WI38 (cell line): ENCODE data around the gene PIGW.
"Not testable (repeated sequence)": the region's sequence is repeated elsewhere in the genome, so short reads cannot be mapped to it uniquely, and the experiment has no call there.

ENCODE experiments used
- H3K4me3 ChIP-seq: 2 replicates; pipeline ENCODE4 v1.5.1; 2011; ENCODE audit warnings: low read depth, mild to moderate bottlenecking, control low read depth, low read length
- CTCF ChIP-seq: IDR thresholded peaks from 2 replicates; pipeline ENCODE4 v1.5.1; 2012; ENCODE audit warnings: low read depth, mild to moderate bottlenecking, control low read depth, low read length

PIGW gene

GRCh38 chr17:36503456-36504155 is 31.2 kb upstream of the PIGW start:
- TF ChIP-seq CTCF: no peak
- no peak overlapping the region for H3K4me3 ChIP-seq

- TF ChIP-seq CTCF: no peak
- H3K4me3 ChIP-seq: no peak overlapping the region
These were observed 30.6 kb upstream of the PIGW start for GRCh38 chr17:36504156-36504545.

DNA sequence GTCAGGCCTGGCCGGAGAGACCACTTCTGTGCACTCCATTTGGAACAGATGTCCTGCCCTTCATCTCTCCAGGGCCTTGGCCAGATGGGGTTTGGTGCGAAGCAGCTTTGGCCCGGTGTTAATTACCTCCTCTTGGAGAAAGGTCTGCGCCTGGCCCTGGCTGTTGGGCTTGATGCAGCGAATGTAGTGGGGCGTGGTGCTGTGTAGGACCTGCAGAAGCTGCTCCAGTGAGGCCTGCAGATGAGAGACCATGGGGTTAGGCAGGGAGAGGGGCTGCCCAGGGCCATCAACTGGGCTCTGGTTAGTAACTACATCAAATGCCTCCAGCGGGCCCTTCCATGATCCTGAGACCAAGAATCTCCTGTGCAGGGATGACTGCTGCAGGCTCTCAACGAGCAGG is 29.6 kb upstream of the PIGW start:
- TF ChIP-seq CTCF: no peak
- H3K4me3 ChIP-seq: no peak overlapping the region

DNA sequence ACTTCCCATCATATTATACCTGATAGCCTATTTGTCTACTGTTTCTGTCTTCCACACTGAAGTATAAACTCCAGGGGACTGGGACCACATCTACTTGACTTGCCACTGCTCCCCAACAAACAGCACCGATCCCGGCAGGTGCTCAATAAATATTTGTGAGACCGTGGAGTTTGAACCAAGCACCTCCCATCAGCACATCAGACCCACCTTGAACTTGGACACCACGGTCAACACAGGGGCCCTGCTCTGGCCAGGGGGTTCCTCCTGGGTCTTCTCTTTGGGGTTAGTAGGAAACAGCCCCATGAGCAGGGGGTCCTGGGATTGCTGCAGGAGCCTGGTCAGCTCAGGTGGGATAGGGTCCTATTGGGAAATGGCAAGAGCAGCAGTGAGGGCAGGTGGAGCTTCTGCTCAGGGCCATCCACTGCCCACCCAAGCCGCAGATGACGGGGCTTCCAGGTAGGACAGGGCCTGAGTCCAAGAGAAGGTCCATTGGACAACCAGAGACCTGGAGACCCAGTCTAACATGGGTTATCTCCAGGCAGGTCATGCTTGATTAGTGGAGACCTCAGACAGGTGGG is 28.4 kb upstream of the PIGW start:
- H3K4me3 ChIP-seq: no peak overlapping the region
- no peak for TF ChIP-seq CTCF

DNA sequence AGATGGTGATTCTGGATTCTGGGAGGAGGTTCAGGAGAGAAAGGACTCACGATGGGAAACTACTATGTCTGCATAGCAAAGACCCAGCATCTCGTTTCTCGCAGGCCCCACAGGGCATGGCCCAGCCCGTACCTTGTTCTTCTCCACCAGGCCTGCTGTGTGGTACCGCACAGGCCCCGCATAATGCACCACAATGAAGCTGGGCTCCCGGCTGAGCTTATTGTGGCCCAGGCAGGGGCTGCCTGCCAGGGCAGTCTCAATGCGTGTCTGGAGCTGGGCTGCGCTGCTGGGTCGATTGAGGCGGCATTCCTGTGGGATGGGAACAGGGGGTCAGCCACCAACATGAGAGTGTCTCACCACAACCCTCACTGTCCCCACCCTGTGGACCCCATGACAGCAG is 28.0 kb upstream of the PIGW start:
- no peak for TF ChIP-seq CTCF
- no peak overlapping the region for H3K4me3 ChIP-seq

- no peak overlapping the region for H3K4me3 ChIP-seq
- no peak for TF ChIP-seq CTCF
These were observed 27.5 kb upstream of the PIGW start for GRCh38 chr17:36507266-36507665.

DNA sequence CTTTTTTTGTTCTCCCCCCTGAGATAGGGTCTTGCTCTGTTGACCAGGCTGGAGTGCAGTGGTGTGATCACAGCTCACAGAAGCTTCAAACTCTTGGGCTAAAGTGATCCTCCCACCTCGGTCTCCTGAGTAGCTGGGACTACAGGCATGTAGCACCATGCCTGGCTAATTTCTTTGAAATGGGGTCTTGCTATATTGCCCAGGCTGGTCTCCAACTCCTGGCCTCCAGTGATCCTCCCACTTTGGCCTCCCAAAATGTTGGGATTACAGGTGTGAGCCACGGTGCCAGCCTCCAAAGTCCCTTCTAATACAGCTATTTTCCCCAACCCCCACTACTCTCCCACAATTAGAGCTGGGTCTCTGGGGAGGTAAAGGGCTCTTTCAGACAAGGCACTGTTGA is 26.3 kb upstream of the PIGW start:
- not testable (repeated sequence) for H3K4me3 ChIP-seq
